Activated B cell treated with CpG ODN at 0.5 μM for 24 hours (primary cell): ENCODE measurements around the gene NUMB. TPM values are rescaled to one million over a fixed set of nuclear protein-coding genes. Genes with fewer than 3 reads are reported as not detected.
A peak's percentile ranks its signal among the peaks of the same experiment; 100 is the strongest.

Experiments used
- ATAC-seq: fragments of 200-7000 bp; cut with Tn5 transposase; one replicate; pipeline ENCODE4 v1.10.0; 2021; ENCODE audit warnings: low read depth, mild to moderate bottlenecking, moderate library complexity
- CTCF ChIA-PET: fragments of 350-600 bp; sonication (Branson Sonifier 250); formaldehyde crosslinking; loops from one replicate; lab custom pipeline; 2021; ENCODE audit warnings: antibody characterized with exemption; lab: Charles Lee
- POLR2A ChIA-PET: fragments of 350-600 bp; sonication (Branson Sonifier 250); formaldehyde crosslinking; loops from one replicate; lab custom pipeline; 2021; ENCODE audit warnings: antibody characterized with exemption; lab: Charles Lee
- DNase-seq: peaks from one replicate; pipeline ENCODE4 v3.0.0; 2022
- H3K27ac Mint-ChIP-seq: one replicate; pipeline ENCODE4 v1.8.0; 2020; ENCODE audit warnings: mixed read lengths
- H3K27me3 Mint-ChIP-seq: one replicate; pipeline ENCODE4 v1.8.0; 2021; ENCODE audit warnings: mixed read lengths
- H3K36me3 Mint-ChIP-seq: one replicate; pipeline ENCODE4 v1.8.0; 2021; ENCODE audit warnings: low read depth, mixed read lengths
- H3K4me1 Mint-ChIP-seq: one replicate; pipeline ENCODE4 v1.8.0; 2021; ENCODE audit warnings: mixed read lengths
- H3K4me3 Mint-ChIP-seq: one replicate; pipeline ENCODE4 v1.8.0; 2020; ENCODE audit warnings: mild to moderate bottlenecking, mixed read lengths
- H3K9me3 Mint-ChIP-seq: one replicate; pipeline ENCODE4 v1.8.0; 2020; ENCODE audit warnings: mixed read lengths
- intact Hi-C: fragments of 100-400 bp; cut with micrococcal nuclease; formaldehyde crosslinking; loops from one replicate; pipeline ENCODE4 v1.15.1; 2024
- total RNA-seq: library from RNA; stranded (reverse); gene quantifications from 2 replicates; pipeline ENCODE4 v1.2.3, GENCODE V29; 2022
- TF ChIP-seq, protein P1 (sequence below): fragments of 200-600 bp; IDR thresholded peaks from one replicate; pipeline ENCODE4 v1.8.0; 2022; ENCODE audit warnings: antibody characterized with exemption, mild to moderate bottlenecking

NUMB gene
- total RNA-seq: 69.5 and 71.4 TPM in 2 replicates

- CTCF ChIA-PET: interaction anchor here (0.6 to 2.4 kb wide), 6 partner anchors 12 to 163 kb away, joined by 3 to 11 read pairs (median 4); no protein-coding TSS in a partner anchor
- Mint-ChIP-seq H3K4me3 (peak within 1 kb of the TSS; percentile 96), H3K27me3 (no peaks in the 10 kb centered on the region), H3K9me3 (no peaks in the 10 kb centered on the region), H3K27ac (peak within 1 kb of the TSS; percentile 92), H3K36me3 (peaks cover 15% of the 10 kb centered on the region), H3K4me1 (peaks cover 53% of the 10 kb centered on the region)
- TF ChIP-seq, protein P1, sequence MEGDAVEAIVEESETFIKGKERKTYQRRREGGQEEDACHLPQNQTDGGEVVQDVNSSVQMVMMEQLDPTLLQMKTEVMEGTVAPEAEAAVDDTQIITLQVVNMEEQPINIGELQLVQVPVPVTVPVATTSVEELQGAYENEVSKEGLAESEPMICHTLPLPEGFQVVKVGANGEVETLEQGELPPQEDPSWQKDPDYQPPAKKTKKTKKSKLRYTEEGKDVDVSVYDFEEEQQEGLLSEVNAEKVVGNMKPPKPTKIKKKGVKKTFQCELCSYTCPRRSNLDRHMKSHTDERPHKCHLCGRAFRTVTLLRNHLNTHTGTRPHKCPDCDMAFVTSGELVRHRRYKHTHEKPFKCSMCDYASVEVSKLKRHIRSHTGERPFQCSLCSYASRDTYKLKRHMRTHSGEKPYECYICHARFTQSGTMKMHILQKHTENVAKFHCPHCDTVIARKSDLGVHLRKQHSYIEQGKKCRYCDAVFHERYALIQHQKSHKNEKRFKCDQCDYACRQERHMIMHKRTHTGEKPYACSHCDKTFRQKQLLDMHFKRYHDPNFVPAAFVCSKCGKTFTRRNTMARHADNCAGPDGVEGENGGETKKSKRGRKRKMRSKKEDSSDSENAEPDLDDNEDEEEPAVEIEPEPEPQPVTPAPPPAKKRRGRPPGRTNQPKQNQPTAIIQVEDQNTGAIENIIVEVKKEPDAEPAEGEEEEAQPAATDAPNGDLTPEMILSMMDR: no peak
- ATAC-seq (peak; percentile 97), DNase-seq (peak; percentile 74)
- intact Hi-C loops: loop anchor here (1.0 to 2.0 kb wide), 3 partner anchors 32 to 428 kb away; partner anchors contain the start of genes RIOX1 and ZNF410
- POLR2A ChIA-PET: interaction anchor here (0.6 to 1.5 kb wide), 13 partner anchors 9 to 400 kb away, joined by 3 to 17 read pairs (median 4); partner anchors contain the start of genes ACOT2, RBM25 and RIOX1
Observed at GRCh38 chr14:73458183-73458976, at the start of gene NUMB. Gene NUMB, minus strand, starts transcription at chr14:73458546. Its CDS starts 102,795 bp downstream, at chr14:73355751.

- Mint-ChIP-seq H3K27ac (no peak overlapping the region), H3K27me3 (no peaks in the 10 kb centered on the region), H3K36me3 (peaks cover 34% of the 10 kb centered on the region), H3K4me1 (no peaks in the 10 kb centered on the region), H3K4me3 (no peak overlapping the region), H3K9me3 (no peaks in the 10 kb centered on the region)
- ChIA-PET CTCF (no interaction called here), POLR2A (interaction anchor here (1.6 kb wide), 1 partner anchor 13 kb away, joined by 3 read pairs; the partner anchor contains the start of gene RIOX1)
- DNase-seq (no peak), ATAC-seq (no peak)
- TF ChIP-seq, protein P1: no peak
- intact Hi-C loops: no loop called here
Observed at GRCh38 chr14:73503648-73504047, 45.3 kb upstream of the NUMB start.

DNA sequence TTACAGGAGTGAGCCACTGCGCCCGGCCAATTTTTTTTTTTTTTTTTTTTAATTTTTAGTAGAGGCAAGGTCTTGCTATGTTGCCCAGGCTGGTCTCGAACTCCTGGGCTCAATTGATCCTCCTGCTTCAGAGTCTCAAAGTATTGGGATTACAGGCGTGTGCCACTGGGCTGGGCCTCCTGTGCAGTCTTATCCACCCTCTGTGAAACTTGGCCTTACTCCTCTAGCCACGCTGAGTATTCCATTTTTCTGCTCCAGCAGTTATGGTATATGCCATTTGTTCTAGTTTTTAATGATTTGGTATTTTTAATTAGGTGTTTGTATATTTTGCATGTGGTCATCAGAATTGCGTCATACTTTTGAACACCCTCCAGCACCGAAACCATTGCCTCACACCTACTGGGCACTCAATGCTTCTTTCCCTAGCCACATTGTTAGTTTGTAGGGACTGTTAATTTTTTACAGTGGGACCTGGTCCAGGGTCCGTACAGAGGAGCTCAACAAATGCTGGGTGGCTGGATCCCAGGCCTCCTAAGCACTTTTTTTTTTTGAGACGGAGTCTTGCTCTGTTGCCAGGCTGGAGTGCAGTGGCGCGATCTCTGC lies 43.8 kb upstream of the NUMB start:
- Mint-ChIP-seq H3K36me3 (peaks cover 46% of the 10 kb centered on the region), H3K4me1 (no peaks in the 10 kb centered on the region), H3K27ac (no peak overlapping the region), H3K27me3 (no peaks in the 10 kb centered on the region), H3K9me3 (no peaks in the 10 kb centered on the region), H3K4me3 (no peak overlapping the region)
- TF ChIP-seq, protein P1: no peak
- DNase-seq: no peak
- CTCF ChIA-PET: no interaction called here
- intact Hi-C loops: no loop called here
- POLR2A ChIA-PET: no interaction called here
- no peak for ATAC-seq

GRCh38 chr14:73500360-73500759 lies 42.0 kb upstream of the NUMB start:
- Mint-ChIP-seq H3K4me3 (no peak overlapping the region), H3K36me3 (peaks cover 52% of the 10 kb centered on the region), H3K4me1 (peaks cover 7% of the 10 kb centered on the region), H3K9me3 (no peaks in the 10 kb centered on the region), H3K27me3 (no peaks in the 10 kb centered on the region), H3K27ac (no peak overlapping the region)
- intact Hi-C loops: no loop called here
- ATAC-seq (no peak), DNase-seq (no peak)
- ChIA-PET CTCF (interaction anchor here (1.2 kb wide), 1 partner anchor 133 kb away, joined by 3 read pairs; no protein-coding TSS in a partner anchor), POLR2A (no interaction called here)
- TF ChIP-seq, protein P1: no peak

GRCh38 chr14:73494593-73494992 lies 36.2 kb upstream of the NUMB start:
- Mint-ChIP-seq H3K9me3 (no peaks in the 10 kb centered on the region), H3K27ac (no peak overlapping the region), H3K36me3 (peaks cover 57% of the 10 kb centered on the region), H3K27me3 (no peaks in the 10 kb centered on the region), H3K4me3 (no peak overlapping the region), H3K4me1 (peaks cover 48% of the 10 kb centered on the region)
- TF ChIP-seq, protein P1: no peak
- DNase-seq (no peak), ATAC-seq (no peak)
- intact Hi-C loops: loop anchor here (5.0 kb wide), 1 partner anchor 73 kb away; the partner anchor contains the start of gene ACOT2
- ChIA-PET CTCF (no interaction called here), POLR2A (no interaction called here)
